ENCODE data around the gene ATXN7L3.

- no peak for TF ChIP-seq POLR2A (IDR thresholded peaks at IDR 0.05)
- TF ChIP-seq, protein P1, sequence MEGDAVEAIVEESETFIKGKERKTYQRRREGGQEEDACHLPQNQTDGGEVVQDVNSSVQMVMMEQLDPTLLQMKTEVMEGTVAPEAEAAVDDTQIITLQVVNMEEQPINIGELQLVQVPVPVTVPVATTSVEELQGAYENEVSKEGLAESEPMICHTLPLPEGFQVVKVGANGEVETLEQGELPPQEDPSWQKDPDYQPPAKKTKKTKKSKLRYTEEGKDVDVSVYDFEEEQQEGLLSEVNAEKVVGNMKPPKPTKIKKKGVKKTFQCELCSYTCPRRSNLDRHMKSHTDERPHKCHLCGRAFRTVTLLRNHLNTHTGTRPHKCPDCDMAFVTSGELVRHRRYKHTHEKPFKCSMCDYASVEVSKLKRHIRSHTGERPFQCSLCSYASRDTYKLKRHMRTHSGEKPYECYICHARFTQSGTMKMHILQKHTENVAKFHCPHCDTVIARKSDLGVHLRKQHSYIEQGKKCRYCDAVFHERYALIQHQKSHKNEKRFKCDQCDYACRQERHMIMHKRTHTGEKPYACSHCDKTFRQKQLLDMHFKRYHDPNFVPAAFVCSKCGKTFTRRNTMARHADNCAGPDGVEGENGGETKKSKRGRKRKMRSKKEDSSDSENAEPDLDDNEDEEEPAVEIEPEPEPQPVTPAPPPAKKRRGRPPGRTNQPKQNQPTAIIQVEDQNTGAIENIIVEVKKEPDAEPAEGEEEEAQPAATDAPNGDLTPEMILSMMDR (IDR thresholded peaks at IDR 0.05 in 4 of 5, conservative IDR thresholded peaks at IDR 0.05 in 1 of 5), result no peak
Observed at GRCh38 chr17:44209786-44210341, 10.2 kb upstream of the ATXN7L3 start.
